Measurements from ENCODE around the gene RAP2B.

- TF ChIP-seq POLR2A (IDR thresholded peaks at IDR 0.05; ENCODE audit: low read length), result no peak
- TF ChIP-seq GATA1 (IDR thresholded peaks at IDR 0.05; ENCODE audit: low read depth, low read length), result no peak
Measured at GRCh38 chr3:153158961-153159735, 2.9 kb upstream of the RAP2B start.

All from erythroblast (primary cell).